ENCODE measurements around the gene TET2. TPM values are rescaled to one million over a fixed set of nuclear protein-coding genes. Genes with fewer than 3 reads are reported as not detected.

Gene TET2
- total RNA-seq, 1 donor from 2014 or later = 37.4 TPM

GRCh38 chr4:105277702-105278101, 131.0 kb downstream of the TET2 start:
- TF ChIP-seq CTCF (IDR thresholded peaks at IDR 0.05; ENCODE audit: partially characterized antibody, unreplicated experiment) = no peak
- Mint-ChIP-seq H3K4me3 (ENCODE audit: unreplicated experiment) (no peak overlapping the region), H3K9me3 (ENCODE audit: unreplicated experiment) (no peaks in the 10 kb centered on the region), H3K27me3 (ENCODE audit: unreplicated experiment) (no peaks in the 10 kb centered on the region), H3K36me3 (ENCODE audit: unreplicated experiment) (peaks cover 15% of the 10 kb centered on the region), H3K27ac (ENCODE audit: unreplicated experiment) (no peak overlapping the region), H3K4me1 (ENCODE audit: low read depth, unreplicated experiment) (peaks cover 2% of the 10 kb centered on the region)
- DNase-seq = no peak

GRCh38 chr4:105279314-105279713, 132.6 kb downstream of the TET2 start:
- TF ChIP-seq CTCF (IDR thresholded peaks at IDR 0.05; ENCODE audit: partially characterized antibody, unreplicated experiment) = no peak
- no peak for DNase-seq
- peaks cover 15% of the 10 kb centered on the region for H3K36me3 Mint-ChIP-seq (ENCODE audit: unreplicated experiment)
- no peak overlapping the region for H3K4me3 Mint-ChIP-seq (ENCODE audit: unreplicated experiment)
- H3K27me3 Mint-ChIP-seq (ENCODE audit: unreplicated experiment) = no peaks in the 10 kb centered on the region
- H3K27ac Mint-ChIP-seq (ENCODE audit: unreplicated experiment) = no peak overlapping the region
- no peaks in the 10 kb centered on the region for H3K9me3 Mint-ChIP-seq (ENCODE audit: unreplicated experiment)
- peaks cover 2% of the 10 kb centered on the region for H3K4me1 Mint-ChIP-seq (ENCODE audit: low read depth, unreplicated experiment)

GRCh38 chr4:105280338-105281123, 133.9 kb downstream of the TET2 start:
- Mint-ChIP-seq H3K4me1 (ENCODE audit: low read depth, unreplicated experiment) (peaks cover 2% of the 10 kb centered on the region), H3K36me3 (ENCODE audit: unreplicated experiment) (peaks cover 5% of the 10 kb centered on the region), H3K27me3 (ENCODE audit: unreplicated experiment) (no peaks in the 10 kb centered on the region), H3K27ac (ENCODE audit: unreplicated experiment) (no peak overlapping the region), H3K9me3 (ENCODE audit: unreplicated experiment) (no peaks in the 10 kb centered on the region), H3K4me3 (ENCODE audit: unreplicated experiment) (no peak overlapping the region)
- no peak for DNase-seq
- TF ChIP-seq CTCF (IDR thresholded peaks at IDR 0.05; ENCODE audit: partially characterized antibody, unreplicated experiment) = no peak

GRCh38 chr4:105281124-105281415, 134.4 kb downstream of the TET2 start:
- Mint-ChIP-seq H3K27me3 (ENCODE audit: unreplicated experiment) (no peaks in the 10 kb centered on the region), H3K9me3 (ENCODE audit: unreplicated experiment) (no peaks in the 10 kb centered on the region), H3K4me1 (ENCODE audit: low read depth, unreplicated experiment) (peaks cover under 1% of the 10 kb centered on the region), H3K4me3 (ENCODE audit: unreplicated experiment) (no peak overlapping the region), H3K36me3 (ENCODE audit: unreplicated experiment) (peaks cover 2% of the 10 kb centered on the region), H3K27ac (ENCODE audit: unreplicated experiment) (no peak overlapping the region)
- TF ChIP-seq CTCF (IDR thresholded peaks at IDR 0.05; ENCODE audit: partially characterized antibody, unreplicated experiment) = no peak
- DNase-seq = no peak

GRCh38 chr4:105282489-105282888, 135.8 kb downstream of the TET2 start:
- Mint-ChIP-seq H3K36me3 (ENCODE audit: unreplicated experiment) (no peaks in the 10 kb centered on the region), H3K9me3 (ENCODE audit: unreplicated experiment) (peaks cover 3% of the 10 kb centered on the region), H3K4me1 (ENCODE audit: low read depth, unreplicated experiment) (no peaks in the 10 kb centered on the region), H3K4me3 (ENCODE audit: unreplicated experiment) (no peak overlapping the region), H3K27ac (ENCODE audit: unreplicated experiment) (no peak overlapping the region), H3K27me3 (ENCODE audit: unreplicated experiment) (peaks cover 2% of the 10 kb centered on the region)
- DNase-seq = no peak
- TF ChIP-seq CTCF (IDR thresholded peaks at IDR 0.05; ENCODE audit: partially characterized antibody, unreplicated experiment) = no peak
